Stimulated activated CD8-positive, alpha-beta memory T cell treated with anti-CD3 and anti-CD28 coated beads, Interleukin-12 subunit alpha, Interleukin-12 subunit beta, amount 100 ng/mL, for 4 hours (primary cell): ENCODE results near the gene LCN2.
"Not testable (repeated sequence)": the region's sequence is repeated elsewhere in the genome, so short reads cannot be mapped to it uniquely, and the experiment has no call there.

Source experiments
- DNase-seq: peaks from one replicate; pipeline ENCODE4 v3.0.0-alpha.2; 2020; ENCODE audit warnings: low read depth

Gene LCN2

DNA sequence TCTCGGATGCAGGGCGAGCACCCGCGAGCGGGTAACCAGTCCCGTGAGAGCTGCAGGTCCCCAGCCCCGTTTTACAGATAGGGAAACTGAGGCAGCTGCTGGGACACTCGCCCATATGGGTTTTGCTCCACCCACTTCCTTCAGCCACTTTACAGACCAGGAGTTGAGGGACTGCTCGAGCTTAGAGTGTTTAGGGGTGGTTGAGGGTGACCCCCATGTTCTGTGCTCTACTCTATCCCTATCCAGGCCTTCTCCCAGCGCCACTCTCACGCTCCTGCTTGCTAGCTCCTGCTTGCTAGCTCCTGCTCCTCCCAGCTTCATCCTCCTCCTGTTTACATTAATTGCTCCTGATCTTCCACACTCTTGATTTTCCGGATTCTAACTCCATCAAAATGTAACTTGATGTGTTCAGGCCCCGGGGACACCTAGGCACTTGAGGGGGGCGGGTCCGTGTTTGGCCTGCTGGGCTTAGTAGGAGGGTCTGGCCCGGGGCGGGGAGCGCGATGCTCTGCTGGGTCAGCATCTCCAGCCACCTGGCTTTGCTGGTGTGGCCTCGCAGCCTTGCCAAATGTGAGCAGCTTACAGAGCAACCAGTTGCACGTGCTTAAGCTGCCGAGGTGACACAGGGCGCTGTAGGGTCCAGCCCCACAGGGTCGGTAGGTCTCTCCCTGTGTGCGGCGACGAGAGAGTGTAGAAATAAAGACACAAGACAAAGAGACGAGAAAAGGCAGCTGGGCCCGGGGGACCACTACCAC, 20.2 kb upstream of the LCN2 start:
- DNase-seq, result no peak

- DNase-seq, result peak; percentile 27
These were observed 19.2 kb upstream of the LCN2 start for GRCh38 chr9:128129976-128130590.

GRCh38 chr9:128130651-128131050, 18.6 kb upstream of the LCN2 start:
- DNase-seq, result not testable (repeated sequence)

GRCh38 chr9:128131346-128131745, 17.9 kb upstream of the LCN2 start:
- not testable (repeated sequence) for DNase-seq

GRCh38 chr9:128132139-128132538, 17.1 kb upstream of the LCN2 start:
- DNase-seq, result not testable (repeated sequence)

DNA sequence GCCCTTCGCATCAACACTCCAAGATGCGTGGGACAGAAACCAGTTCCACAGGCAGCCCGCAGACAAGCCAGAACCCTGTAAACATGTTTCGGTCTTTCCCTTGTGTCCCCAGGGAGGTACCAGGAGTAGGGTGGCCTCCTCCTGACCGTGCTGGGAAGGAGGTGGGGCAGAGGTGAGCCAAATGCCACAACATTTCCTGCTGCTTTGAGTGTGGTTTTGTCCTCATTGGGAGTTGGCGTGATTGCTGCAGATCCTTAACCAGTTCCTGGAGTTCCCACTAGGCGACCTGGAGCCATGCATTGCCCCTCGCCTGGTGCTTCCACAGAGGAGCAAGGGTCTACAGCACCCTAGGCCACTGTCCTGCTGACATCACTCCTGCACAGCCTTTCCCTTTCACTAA, 13.7 kb upstream of the LCN2 start:
- DNase-seq, result not testable (repeated sequence)

- no peak for DNase-seq
These were observed 12.1 kb upstream of the LCN2 start for GRCh38 chr9:128136816-128137793.

DNA sequence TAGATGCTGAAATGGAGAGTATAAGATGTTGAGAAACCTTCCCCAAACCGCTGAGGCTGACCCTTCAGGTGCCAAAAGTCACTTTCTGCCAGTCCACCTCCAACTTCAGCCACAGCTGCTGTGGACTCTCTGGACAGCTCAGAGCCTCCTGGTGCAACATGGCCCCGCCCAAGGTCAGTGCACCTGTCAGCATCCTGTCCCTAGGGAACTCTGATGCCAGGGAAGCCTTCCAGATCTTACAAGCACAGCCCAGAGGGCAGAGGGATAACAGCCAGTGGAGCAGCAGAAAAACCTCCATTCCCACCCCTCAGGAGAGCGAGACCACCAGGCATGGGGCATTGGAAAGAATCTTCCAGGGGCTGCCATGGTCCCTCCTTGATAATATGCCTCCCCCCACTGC, 11.3 kb upstream of the LCN2 start:
- no peak for DNase-seq

DNA sequence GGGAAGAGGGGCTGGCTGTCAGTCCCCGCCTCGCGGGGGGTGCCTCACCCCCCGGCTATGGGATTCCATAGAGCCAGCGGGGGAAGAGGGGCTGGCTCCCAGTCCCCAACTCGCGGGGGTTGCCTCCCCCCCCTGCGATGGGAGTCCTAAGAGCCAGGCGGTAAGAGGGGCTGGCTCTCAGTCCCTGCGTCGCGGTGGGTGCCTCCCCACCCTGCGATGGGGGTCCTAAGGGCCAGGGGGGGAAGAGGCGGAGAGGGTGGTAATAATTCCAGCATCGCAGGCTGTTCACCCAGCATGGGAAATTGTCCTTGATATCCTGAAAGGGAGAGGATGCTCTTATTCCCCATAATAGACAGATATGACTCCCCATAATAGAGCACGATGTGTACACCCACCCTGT, 9.6 kb upstream of the LCN2 start:
- no peak for DNase-seq

DNA sequence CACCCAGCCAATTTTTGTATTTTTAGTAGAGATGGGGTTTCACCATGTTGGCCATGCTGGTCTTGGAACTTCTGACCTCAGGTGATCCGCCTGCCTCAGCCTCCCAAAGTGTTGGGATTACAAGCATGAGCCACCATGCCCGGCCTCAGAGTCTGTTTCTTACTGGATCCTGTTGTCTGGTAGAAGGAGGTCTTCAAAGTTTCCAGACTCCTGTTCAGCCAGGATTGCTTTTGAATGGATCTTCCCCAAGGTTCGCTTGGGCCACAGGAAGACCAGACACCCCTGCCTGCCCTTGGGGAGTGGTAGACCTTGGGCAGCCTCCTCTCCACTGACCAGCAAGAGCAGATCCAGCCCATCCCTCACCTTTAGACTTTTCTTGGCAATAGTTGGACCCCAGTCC, 7.6 kb upstream of the LCN2 start:
- no peak for DNase-seq

DNA sequence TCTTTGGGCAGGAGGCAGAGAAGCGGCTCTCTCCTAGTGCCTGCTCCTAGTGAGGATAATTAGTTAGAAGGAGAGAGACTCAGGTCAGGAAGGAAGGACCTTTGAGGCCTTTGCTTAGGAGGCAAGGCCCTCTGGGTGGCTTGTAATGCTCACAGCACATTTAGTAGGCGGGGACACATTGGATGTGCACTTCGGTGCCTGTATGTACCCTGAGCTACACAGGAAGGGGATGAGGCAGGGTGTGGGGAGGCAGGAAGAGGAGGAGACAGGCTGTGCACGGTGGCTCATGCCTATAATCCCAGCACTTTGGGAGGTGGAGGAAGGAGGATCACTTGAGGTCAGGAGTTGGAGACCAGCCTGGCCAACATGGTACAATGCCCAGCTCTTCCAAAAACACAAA, 7.2 kb upstream of the LCN2 start:
- DNase-seq, result no peak

- no peak for DNase-seq
These were observed 6.7 kb upstream of the LCN2 start for GRCh38 chr9:128142596-128142995.

GRCh38 chr9:128143525-128144238, 5.6 kb upstream of the LCN2 start:
- no peak for DNase-seq

- DNase-seq, result no peak
These were observed 4.7 kb upstream of the LCN2 start for GRCh38 chr9:128144239-128145181.

DNA sequence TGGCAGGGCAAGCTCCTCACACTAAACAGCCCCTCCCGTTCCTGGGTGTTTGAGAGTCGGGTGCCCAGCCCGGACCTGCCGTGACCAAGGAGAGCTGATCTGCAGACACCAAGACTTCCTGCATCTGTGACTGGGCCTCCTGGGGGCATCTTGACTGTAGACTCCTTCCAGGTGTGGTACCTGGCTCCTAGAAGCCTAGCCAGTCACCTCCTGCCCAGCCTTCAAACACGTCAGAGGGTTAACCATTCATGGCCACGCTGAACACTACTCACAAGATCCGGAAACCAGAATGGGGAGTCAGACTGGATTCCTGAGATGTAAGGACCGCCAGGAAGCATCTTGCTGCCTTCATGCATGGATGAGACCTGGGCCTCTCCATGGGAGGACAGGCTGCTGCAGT, 3.7 kb upstream of the LCN2 start:
- no peak for DNase-seq

DNA sequence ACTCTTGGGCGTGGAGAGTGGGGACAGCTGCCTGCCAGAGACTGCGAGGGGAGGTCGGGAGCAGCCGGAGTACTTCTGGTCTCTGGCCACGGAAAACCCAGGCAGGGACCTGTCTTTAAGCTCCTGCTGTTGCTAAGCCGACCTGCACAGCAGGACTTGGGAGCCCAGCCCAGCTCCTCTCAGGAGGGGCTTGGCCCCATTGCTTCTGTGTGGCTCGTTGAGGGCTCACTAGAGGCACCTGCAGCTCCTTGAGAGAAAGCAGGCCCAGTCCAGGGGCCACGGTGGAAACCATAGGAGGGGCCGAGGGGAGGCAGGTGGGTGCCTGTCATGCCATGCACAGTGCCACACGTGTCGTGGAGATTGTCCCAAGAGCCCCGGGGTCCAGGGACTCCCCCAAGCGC, 3.3 kb upstream of the LCN2 start:
- no peak for DNase-seq

DNA sequence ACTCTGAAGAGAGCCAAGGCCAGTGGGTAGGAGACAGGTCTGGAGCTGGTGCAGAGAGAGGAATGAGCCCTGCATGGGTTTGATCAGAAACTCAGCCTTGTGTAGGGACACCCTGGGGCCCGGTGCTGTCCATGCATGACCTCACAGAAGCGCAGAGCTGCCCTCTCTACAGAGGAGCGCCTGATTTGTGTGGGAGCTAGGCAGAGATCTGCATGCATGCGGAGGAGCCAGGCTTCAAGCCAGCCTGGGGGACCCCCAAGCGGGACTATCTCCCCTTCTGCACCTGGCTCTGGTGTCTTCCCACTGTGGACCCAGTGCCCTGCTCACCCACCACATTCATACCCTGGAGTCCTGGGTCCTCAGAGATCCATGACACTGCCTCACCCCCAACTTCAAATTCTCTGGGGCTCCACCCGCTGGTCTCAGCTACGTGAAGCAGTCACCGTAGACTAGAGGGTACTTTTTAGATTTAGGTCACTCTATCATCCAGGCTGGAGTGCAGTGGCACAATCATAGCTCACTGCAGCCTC, 2.6 kb upstream of the LCN2 start:
- no peak for DNase-seq

GRCh38 chr9:128148509-128149000, 698 bp upstream of the LCN2 start:
- no peak for DNase-seq

GRCh38 chr9:128149951-128150593, 819 bp downstream of the LCN2 start:
- DNase-seq, result no peak
